Heart left ventricle (tissue), 13 donors: ENCODE data around the gene SPATC1L.

Experiments used
- CTCF ChIP-seq, 12 donors: fragments of 200-600 bp; sonication (generic) in 4 of 12; IDR thresholded peaks; one replicate each; pipeline versions ENCODE4 v1.5.0 to v1.8.0; 2018 to 2022; ENCODE audit warnings: antibody characterized with exemption in 12 of 12, mild to moderate bottlenecking in 5 of 12
- POLR2A ChIP-seq, 2 donors: fragments of 450-650 bp; IDR thresholded peaks; one replicate each; pipeline ENCODE4 v1.6.1; 2017; ENCODE audit warnings: antibody characterized with exemption in 2 of 2, mild to moderate bottlenecking in 2 of 2, moderate library complexity in 2 of 2
- donor health status: ischemic (EF 13 %, LVEDD 7.1; RV severe dilation, severe dysfunction).
- donor health status: DM: no; HTN: yes; CAD: no.
- donor health status: DM: no; HTN: no; CAD: no.
- donor health status: ischemic (EF 25% LVEDD 6.9; RV normal size, moderate dysfunction).
- donor health status: ischemic (EF 25% LVEDD 5.7; RV mildly dilated, moderate dysfunction).
- donor health status: ischemic (EF 35%, LVEDD 5.7; RV mildly dilated, moderate dysfunction).
- donor health status: nonischemic (EF 11% LVEDD 7.7; RV severe dilation, severe dysfunction).
- donor health status: DM: yes; HTN: yes; CAD: no.
- donor health status: PGD.
- donor health status: ischemic (EF 29% LVEDD 5.4; RV normal size, mild dysfunction).
- donor health status: nonischemic (EF 23%, LVEDD 6.1; RV moderate dilation, normal function).

- TF ChIP-seq CTCF (IDR thresholded peaks at IDR 0.05) = no peak
- TF ChIP-seq POLR2A (IDR thresholded peaks at IDR 0.05) = no peak
Observed at GRCh38 chr21:46181436-46181835, 2.8 kb downstream of the SPATC1L start.
